ENCODE measurements around the gene FYN.

FYN gene

DNA sequence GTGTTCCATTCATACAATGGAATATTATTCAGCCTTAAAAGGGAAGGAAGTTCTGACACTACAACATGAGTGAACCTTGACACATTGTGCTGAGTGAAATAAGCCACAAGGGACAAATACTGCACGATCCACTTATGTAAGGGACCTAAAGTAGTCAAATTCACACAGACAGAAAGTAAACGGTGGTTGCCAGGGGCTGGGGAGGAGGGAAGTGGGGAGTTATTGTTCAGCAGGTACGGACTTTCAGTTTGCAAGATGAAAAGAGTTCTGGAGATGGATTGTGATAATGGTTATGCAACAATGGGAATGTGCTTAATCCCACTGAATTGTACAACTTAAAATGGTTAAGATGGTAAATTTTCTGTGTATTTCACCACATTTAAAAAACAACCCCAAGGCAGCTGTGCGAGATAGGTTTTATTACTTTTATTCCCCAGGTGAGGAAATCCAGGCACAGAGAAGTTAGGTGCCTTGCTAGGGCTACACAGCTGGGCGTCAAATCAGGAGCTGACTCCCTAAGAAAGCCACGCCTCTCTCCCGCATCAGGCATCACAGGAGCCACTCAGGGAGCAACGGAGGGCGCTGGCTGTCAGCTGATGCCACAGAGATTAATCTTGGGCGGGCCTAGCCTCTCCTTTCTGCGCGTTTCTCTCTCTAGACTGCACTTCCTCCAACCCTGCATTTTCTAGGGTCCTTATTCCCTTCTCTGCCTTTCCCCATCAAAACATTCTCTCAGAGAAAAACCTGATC lies 258.2 kb downstream of the FYN start:
- no peak for DNase-seq

- DNase-seq: no peak
These were observed 260.9 kb downstream of the FYN start for GRCh38 chr6:111612379-111612778.

DNA sequence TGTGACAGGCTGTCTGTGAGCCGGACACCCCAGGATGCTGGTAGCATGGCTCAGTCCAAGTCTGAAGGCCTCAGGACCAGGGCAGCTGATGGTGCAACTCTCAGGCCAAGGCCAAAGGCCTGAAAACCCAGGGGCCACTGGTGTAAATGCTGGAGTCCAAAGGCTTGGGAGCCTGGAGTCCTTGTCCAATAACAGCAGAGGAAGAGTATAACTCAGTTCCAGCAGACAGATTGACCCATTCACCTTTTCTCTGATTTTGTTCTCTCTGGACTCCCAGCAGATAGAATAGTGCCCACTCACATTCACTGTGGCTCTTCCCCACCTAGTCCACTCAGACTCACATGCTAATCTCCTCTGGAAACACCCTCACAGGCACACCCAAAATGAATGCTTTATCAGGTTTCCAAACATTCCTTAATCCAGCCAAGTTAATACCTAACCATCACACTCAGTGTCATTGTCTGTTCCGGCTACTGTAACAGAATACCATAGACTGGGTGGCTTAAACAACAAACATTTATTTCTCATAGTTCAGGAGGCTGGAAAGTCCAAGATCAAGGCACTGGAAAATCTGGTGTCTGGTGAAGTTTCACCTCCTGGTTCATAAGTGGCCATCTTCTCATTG lies 262.6 kb downstream of the FYN start:
- DNase-seq: no peak
